Measurements from ENCODE around the gene TMC8. TPM values are rescaled to one million over a fixed set of nuclear protein-coding genes. Genes with fewer than 3 reads are reported as not detected.

TMC8 gene
- total RNA-seq, 4 donors from 2014 or later = 10.0 to 66.8 (median 22.5) TPM

- TF ChIP-seq CTCF (IDR thresholded peaks at IDR 0.05) (no peak), POLR2A (IDR thresholded peaks at IDR 0.05) (no peak)
- DNase-seq = no peak
- Histone ChIP-seq H3K9me3 (no peaks in the 10 kb centered on the region), H3K4me3 (no peak overlapping the region), H3K36me3 (peaks cover 0 to 32% (median 0%) of the 10 kb centered on the region in 3 donors), H3K27ac (no peak overlapping the region), H3K27me3 (no peaks in the 10 kb centered on the region), H3K4me1 (peaks cover 0 to 31% (median 16%) of the 10 kb centered on the region in 4 donors)
These were observed 11.8 kb upstream of the TMC8 start for GRCh38 chr17:78118801-78119241.

GRCh38 chr17:78120537-78120936 lies 10.0 kb upstream of the TMC8 start:
- no peak for DNase-seq
- peaks cover 0 to 44% (median 31%) of the 10 kb centered on the region in 4 donors for H3K4me1 ChIP-seq
- no peaks in the 10 kb centered on the region for H3K27me3 ChIP-seq
- peak overlapping the region in 1 of 4 donors; percentile 26 for H3K4me3 ChIP-seq
- TF ChIP-seq CTCF (IDR thresholded peaks at IDR 0.05) = no peak
- no peak for TF ChIP-seq POLR2A (IDR thresholded peaks at IDR 0.05)
- H3K9me3 ChIP-seq = no peaks in the 10 kb centered on the region
- H3K27ac ChIP-seq = peak overlapping the region in 1 of 4 donors; percentile 99
- peaks cover 0 to 43% (median 0%) of the 10 kb centered on the region in 3 donors for H3K36me3 ChIP-seq

GRCh38 chr17:78120971-78121800 lies 9.4 kb upstream of the TMC8 start:
- H3K9me3 ChIP-seq = no peaks in the 10 kb centered on the region
- H3K4me3 ChIP-seq = peak overlapping the region in 2 of 4 donors; percentile 26 to 28
- H3K36me3 ChIP-seq = peaks cover 0 to 48% (median 0%) of the 10 kb centered on the region in 3 donors
- peak in 2 of 3 donors; percentile 79 to 83 for DNase-seq
- TF ChIP-seq POLR2A (IDR thresholded peaks at IDR 0.05) (no peak), CTCF (IDR thresholded peaks at IDR 0.05) (no peak)
- no peaks in the 10 kb centered on the region for H3K27me3 ChIP-seq
- H3K27ac ChIP-seq = peak overlapping the region; percentile 45 to 99 (median 61)
- peaks cover 0 to 51% (median 37%) of the 10 kb centered on the region in 4 donors for H3K4me1 ChIP-seq

GRCh38 chr17:78121801-78122215 lies 8.8 kb upstream of the TMC8 start:
- Histone ChIP-seq H3K9me3 (no peaks in the 10 kb centered on the region), H3K27ac (peak overlapping the region; percentile 45 to 99 (median 61)), H3K27me3 (no peaks in the 10 kb centered on the region), H3K4me1 (peaks cover 0 to 57% (median 44%) of the 10 kb centered on the region in 4 donors), H3K4me3 (peak overlapping the region in 2 of 4 donors; percentile 26 to 28), H3K36me3 (peaks cover 0 to 50% (median 0%) of the 10 kb centered on the region in 3 donors)
- TF ChIP-seq POLR2A (IDR thresholded peaks at IDR 0.05) (no peak), CTCF (IDR thresholded peaks at IDR 0.05) (no peak)
- DNase-seq = no peak

- H3K4me3 ChIP-seq = peak overlapping the region in 2 of 4 donors; percentile 26 to 28
- DNase-seq = peak in 1 of 3 donors; percentile 53
- no peaks in the 10 kb centered on the region for H3K27me3 ChIP-seq
- peak overlapping the region; percentile 45 to 99 (median 61) for H3K27ac ChIP-seq
- peaks cover 0 to 50% (median 0%) of the 10 kb centered on the region in 3 donors for H3K36me3 ChIP-seq
- no peaks in the 10 kb centered on the region for H3K9me3 ChIP-seq
- TF ChIP-seq POLR2A (IDR thresholded peaks at IDR 0.05) = no peak
- peaks cover 0 to 63% (median 45%) of the 10 kb centered on the region in 4 donors for H3K4me1 ChIP-seq
These were observed 8.2 kb upstream of the TMC8 start for GRCh38 chr17:78122216-78122930.

Data from Peyer's patch (tissue), 4 donors.